ENCODE measurements around the gene BIRC3. TPM values are rescaled to one million over a fixed set of nuclear protein-coding genes. Genes with fewer than 3 reads are reported as not detected.

The BIRC3 gene
- total RNA-seq, 1 experiment from 2014 or later: 65.4 TPM

GRCh38 chr11:102385085-102386007, 68.1 kb downstream of the BIRC3 start:
- no peak overlapping the region for H3K27ac ChIP-seq (ENCODE audit: low read length)
- ATAC-seq (no peak), DNase-seq (ENCODE audit: low read depth, low spot score) (no peak)
- BruUV-seq (replicated peaks): no TSS peak
- intact Hi-C loops (cut with micrococcal nuclease; ENCODE audit: unreplicated experiment) (no loop called here), in situ Hi-C loops (cut with HindIII; ENCODE audit: low pct_unique_long_range_greater_than_20kb, low sequenced_read_pairs) (no loop called here)
- H3K36me3 ChIP-seq (ENCODE audit: control insufficient read depth, insufficient read depth, low read length): peaks cover 42% of the 10 kb centered on the region
- TF ChIP-seq REST (IDR thresholded peaks at IDR 0.05; ENCODE audit: insufficient read depth in 1 of 2, low read depth in 2 of 2, low read length in 1 of 2) (no peak), POLR2AphosphoS5 (IDR thresholded peaks at IDR 0.05; ENCODE audit: low read depth, low read length) (no peak), TCF7L2 (IDR thresholded peaks at IDR 0.05; ENCODE audit: low read depth, low read length) (no peak), SIN3A (IDR thresholded peaks at IDR 0.05; ENCODE audit: borderline replicate concordance, insufficient read depth, low read depth, low read length) (no peak), CTCF (IDR thresholded peaks at IDR 0.05) (no peak)
- peaks cover 5% of the 10 kb centered on the region; the same call in 1 of the 2 replicates for H3K4me1 ChIP-seq (ENCODE audit: control insufficient read depth, insufficient read depth, low read length)
- H3K9me3 ChIP-seq (ENCODE audit: control insufficient read depth, insufficient read depth, low read depth, low read length): no peaks in the 10 kb centered on the region
- H3K4me3 ChIP-seq (ENCODE audit: low read depth in 2 of 2, low read length in 2 of 2): no peak overlapping the region
- no peaks in the 10 kb centered on the region for H3K27me3 ChIP-seq (ENCODE audit: control insufficient read depth, insufficient read depth, low read length)
- ChIA-PET CTCF (no interaction called here), POLR2A (no interaction called here)

GRCh38 chr11:102386136-102386734, 69.0 kb downstream of the BIRC3 start:
- BruUV-seq (replicated peaks): no TSS peak
- Histone ChIP-seq H3K9me3 (ENCODE audit: control insufficient read depth, insufficient read depth, low read depth, low read length) (no peaks in the 10 kb centered on the region), H3K4me3 (ENCODE audit: low read depth in 2 of 2, low read length in 2 of 2) (no peak overlapping the region), H3K4me1 (ENCODE audit: control insufficient read depth, insufficient read depth, low read length) (peaks cover 10% of the 10 kb centered on the region; the same call in 1 of the 2 replicates), H3K27ac (ENCODE audit: low read length) (no peak overlapping the region), H3K27me3 (ENCODE audit: control insufficient read depth, insufficient read depth, low read length) (no peaks in the 10 kb centered on the region), H3K36me3 (ENCODE audit: control insufficient read depth, insufficient read depth, low read length) (peaks cover 44% of the 10 kb centered on the region)
- ChIA-PET POLR2A (no interaction called here), CTCF (no interaction called here)
- ATAC-seq (no peak), DNase-seq (ENCODE audit: low read depth, low spot score) (no peak)
- in situ Hi-C loops (cut with HindIII; ENCODE audit: low pct_unique_long_range_greater_than_20kb, low sequenced_read_pairs) (no loop called here), intact Hi-C loops (cut with micrococcal nuclease; ENCODE audit: unreplicated experiment) (no loop called here)
- TF ChIP-seq CTCF (IDR thresholded peaks at IDR 0.05): no peak
